Lung microvascular endothelial cell (primary cell): ENCODE data around the gene RPL21. TPM values are rescaled to one million over a fixed set of nuclear protein-coding genes. Genes with fewer than 3 reads are reported as not detected.
"Not testable (repeated sequence)": the region's sequence is repeated elsewhere in the genome, so short reads cannot be mapped to it uniquely, and the experiment has no call there.

ENCODE experiments used
- DNase-seq, 2 donors: peaks; one replicate each; pipeline versions ENCODE4 v3.0.0 to v3.0.0-alpha.2; 2010; ENCODE audit warnings: low read depth in 2 of 2
- total RNA-seq: library from RNA; depleted of rRNA; stranded (reverse); fragments of >200 nt; gene quantifications from 2 replicates; pipeline ENCODE4 v1.2.1, GENCODE V29; 2014

Gene RPL21
- total RNA-seq, 1 donor from 2014 or later: 659 TPM

DNA sequence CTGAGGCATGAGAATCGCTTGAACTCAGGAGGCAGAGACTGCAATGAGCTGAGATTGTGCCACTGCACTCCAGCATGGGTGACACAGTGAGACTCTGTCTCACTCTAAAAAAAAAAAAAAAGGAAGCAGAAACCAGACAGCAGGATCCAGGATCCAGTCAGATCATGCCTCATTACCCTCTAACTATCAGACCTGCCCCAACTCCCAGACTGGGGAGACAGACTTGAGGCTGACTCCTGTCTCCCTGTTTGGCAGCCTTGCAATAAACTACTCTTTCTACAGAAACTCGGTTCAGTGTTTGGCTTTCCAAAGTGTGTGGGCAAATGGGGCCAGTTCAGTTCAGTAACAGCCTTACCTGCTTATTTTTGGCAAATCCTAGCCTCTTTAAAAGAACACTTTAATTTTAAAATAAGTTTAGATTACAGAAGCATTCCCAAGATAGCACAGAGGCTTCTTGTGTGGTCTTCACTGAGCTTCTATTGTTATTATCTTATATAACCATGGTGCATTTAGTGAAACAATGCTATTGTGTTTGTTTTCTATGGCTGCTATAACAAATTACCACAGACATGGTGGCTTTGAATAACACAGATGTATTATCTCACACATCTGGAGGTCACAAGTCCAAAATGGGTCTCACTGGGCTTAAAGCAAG is 37.8 kb downstream of the RPL21 start:
- no peak for DNase-seq

DNA sequence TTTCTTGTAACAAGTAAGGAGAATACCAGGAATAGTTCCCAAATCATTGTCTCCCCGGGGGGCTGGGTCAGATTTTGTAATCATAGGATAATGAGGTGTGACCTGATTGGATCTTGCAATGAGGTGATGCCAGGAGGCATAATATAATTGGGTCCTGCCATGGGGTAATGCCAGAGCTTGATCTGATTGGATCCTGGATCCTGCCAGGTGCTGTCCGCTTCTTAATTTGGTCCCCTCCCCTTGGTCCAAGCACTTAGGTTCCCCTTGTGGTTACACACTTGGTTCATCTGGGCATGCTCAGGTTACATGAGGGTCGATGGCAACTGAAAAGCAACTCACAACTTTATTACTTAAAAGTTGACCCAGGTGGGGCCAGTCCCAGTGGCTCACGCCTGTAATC is 39.4 kb downstream of the RPL21 start:
- DNase-seq: no peak

DNA sequence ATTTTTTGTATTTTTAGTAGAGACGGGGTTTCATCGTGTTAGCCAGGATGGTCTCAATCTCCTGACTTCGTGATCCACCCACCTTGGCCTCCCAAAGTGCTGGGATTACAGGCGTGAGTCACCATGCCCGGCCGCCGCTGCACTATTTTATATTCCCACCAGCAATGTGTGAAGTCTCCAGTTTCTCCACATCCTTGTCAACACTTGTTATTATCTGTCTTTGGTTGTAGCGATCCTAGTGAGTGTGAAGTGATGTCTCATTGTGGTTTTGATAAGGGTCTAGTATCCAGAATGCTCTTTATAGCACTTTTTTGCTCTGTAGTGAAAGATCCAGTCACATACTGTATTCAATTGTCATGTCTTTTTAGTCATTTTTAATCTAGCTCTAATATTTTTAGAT is 40.6 kb downstream of the RPL21 start:
- DNase-seq: not testable (repeated sequence)

DNA sequence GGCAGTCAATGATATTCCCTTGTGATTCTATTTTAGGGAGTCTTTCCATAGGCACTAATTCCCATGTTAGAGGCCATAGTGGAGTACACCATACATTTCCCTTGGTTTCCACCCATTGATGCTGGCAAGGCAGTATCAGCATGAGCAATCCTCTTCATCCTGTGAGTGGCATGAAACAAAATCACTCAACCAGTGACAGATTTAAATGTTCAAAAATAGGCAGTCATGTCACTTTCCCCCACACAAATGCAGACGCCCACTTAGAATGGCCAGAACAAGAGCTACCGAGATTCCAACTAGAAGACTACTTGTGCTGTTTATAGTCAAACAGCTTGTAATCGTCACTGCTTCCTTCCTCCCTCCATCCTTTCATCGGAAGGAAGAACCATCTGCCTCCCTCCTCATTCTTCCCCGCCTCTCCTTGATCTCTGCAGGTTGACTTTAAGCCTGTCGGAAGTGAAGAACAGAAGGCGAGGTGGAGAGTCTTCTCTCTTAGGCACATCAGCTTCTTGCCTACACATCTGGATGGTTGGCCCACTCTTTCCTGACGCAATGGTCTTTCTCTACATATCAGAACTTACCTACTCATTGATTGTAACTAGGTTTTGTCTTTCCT is 41.8 kb downstream of the RPL21 start:
- no peak for DNase-seq

DNA sequence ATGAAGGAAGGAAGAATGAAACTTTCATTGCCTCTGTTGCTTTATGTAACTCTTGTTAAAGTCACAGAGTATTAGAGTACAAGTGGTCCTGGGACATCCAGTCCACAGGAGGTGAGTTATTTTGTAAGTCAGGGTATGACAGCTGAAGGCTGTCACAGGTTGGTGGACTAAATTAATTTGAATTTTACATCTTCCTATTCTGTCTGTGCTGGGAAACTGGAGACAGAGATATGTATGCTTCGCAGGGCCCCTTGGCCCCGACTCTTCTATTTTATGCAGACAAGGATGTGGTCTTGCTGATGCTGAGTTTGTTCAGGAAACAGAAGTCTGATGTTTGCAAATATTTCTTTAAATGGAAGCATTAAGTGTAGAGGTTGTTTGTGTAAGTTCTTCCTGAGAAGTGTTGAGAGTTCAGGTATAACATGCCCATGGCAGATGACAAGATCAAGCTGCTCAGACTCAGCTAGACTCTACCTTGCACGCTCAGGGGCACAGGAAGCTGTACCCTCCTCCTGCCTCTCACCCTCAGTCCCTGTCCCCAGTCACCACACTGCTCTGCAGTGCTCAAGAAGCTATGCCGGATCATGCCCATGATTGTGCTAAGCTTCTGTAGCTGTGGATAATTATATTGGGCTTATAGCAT is 42.6 kb downstream of the RPL21 start:
- no peak for DNase-seq

DNA sequence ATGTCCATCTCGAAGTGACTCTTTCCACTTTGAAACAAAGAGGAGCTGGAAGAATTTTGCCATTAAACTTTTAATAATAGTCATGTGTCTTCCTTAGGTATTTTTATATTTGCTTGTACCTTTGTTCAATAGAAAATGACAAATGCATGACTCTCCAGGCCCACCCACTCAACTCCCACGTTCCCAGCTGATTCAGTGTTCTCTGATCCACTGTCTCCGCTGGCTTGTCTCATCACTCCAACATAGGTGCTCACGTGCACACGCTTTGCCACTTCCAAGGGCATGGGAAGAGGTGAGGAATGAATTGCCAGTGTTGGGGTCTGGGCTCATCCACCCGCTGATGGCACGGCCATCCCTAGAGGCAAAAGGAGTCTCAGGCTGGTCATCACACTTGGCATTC is 43.7 kb downstream of the RPL21 start:
- DNase-seq: no peak

DNA sequence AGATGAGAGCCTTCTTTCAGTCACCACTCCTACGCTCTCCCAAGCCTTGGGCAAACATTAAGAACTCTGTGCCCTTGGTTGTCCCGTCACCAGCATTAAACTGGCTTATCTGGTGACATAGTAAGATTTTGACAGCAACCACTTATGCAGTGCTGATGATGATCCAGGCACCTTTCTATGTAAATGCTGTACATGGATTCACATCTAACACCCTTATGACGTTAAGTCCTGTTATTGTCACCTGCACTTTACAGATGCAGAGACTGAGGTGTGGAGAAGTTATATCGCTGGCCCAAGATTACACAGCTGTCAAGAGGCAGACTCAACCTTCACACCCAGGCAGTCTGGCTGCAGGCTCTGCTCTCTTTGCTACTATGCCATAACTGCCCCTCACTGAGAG is 44.3 kb downstream of the RPL21 start:
- DNase-seq: no peak

DNA sequence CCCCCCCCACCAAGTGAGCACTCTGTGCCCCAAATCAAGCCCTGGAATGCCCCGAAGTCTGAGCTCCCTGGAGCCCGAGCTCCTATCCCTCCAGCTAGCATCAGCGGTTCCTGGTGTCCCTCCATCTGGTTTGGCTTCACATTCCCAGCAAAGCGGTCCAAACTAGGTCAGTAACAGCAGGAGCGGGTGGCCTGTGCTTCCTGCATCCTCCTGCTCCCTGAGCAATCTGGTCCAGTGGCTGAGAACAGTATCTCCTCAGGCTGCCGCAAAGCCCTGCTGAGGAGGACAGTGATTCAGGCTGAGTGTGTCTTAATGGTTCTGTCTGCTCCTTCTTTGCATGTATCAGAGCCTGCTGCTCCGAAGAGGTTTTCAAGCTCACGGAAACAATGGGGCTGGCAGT is 45.1 kb downstream of the RPL21 start:
- no peak for DNase-seq

DNA sequence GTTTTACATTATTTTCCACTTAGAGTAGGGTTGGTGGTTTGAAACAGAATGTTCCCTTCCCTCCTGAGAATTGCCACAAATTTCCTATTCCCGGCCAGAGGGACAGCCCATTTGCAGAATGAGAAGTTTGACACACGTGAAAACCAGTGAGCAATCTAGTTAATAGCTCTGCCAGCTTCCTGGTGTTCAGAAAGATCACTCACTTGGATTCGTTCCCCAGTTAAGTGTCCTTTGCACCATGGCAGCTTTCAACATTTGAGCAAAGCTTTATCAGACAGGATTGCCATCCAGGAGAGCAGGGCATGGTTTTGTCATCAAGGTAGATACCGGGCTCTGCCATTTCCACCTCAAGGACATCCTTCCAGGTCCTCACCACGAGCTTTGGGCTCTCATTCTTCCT is 47.5 kb downstream of the RPL21 start:
- no peak for DNase-seq

DNA sequence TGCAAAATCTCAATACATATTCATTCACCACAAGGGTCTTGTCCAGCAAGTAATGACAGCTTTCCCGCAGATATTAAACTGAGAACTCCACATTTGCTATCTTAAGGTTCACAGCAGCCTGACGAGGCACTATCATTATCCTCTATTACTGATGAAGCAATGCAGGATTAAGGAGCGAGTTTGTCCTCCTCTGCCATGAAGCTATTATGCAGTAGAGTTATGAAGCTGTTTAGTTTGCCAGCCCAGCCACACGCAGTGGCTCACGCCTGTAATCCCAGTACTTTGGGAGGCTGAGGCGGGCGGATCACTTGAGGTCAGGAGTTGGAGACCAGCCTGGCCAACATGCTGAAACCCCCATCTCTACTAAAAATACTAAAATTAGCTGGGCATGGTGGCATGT is 49.0 kb downstream of the RPL21 start:
- DNase-seq: not testable (repeated sequence)

DNA sequence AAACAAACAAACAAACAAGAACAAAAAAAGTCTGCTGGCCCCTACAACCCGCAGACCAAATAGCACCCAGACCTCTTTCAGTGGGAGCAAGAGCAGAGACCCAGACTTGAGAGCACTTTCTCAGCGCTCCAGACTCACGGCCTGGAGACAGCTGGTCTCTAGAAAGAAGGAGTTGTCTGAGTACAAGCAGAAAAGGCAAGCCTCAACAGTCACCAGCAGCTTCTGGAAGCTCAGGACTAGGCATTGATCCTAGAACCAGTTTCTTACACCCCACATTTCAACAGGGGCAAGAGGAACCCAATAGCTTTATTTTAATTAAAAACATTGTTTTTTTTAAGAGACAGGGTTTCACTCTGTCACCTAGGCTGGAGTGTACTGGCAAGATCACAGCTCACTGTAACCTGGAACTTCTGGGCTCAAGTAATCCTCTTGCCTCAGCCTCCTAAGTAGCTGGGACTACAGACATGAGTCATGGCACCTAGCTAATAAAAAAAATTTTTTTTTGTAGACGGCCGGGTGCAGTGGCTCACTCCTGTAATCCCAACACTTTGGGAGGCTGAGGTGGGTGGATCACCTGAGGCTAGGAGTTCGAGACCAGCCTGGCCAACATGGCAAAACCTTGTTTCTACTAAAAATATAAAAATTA is 49.7 kb downstream of the RPL21 start:
- no peak for DNase-seq

DNA sequence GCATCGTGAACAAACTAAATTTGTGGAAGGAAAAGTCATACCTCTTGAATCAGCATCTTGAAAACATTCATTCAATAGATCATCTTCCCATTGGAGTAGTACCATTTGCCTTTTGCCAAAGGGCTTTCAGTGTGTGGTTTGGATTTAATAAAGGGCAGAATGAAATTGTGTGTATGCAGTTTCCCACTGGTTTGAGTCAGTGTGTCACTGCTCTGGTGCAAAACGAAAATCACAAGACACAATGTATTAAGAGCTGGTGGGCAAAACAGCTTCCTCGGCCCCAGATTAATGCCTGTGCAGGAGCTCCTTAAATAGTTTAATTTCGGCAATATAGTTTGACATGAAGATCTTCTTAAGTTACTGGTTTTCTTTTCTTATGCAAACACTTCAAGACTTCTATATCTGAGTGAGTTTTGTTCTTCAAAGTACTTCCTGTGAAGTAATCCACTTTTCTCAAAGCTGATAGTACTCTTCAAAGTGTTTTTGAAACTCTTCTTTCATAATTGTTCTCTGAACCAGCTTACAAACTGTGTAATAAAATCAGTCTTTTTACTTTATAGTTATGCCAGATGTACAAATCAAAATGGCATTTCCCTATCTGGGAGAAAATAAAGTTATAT is 51.4 kb downstream of the RPL21 start:
- DNase-seq: no peak

DNA sequence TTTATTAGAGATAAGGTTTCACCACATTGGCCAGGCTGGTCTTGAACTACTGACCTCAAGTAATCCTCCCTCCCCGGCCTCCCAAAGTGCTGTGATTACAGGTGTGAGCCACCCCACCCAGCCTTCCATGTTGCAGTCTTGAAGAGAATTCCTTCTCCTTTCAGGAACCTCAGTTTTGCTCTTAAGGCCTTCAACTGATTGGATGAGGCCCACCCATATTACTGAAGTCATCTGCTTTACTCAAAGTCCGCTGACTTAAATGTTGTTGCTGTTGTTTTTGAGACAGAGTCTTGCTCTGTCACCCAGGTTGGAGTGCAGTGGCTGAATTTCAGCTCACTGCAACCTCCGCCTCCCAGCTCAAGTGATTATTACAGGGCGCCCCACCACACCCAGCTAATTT is 52.7 kb downstream of the RPL21 start:
- no peak for DNase-seq

DNA sequence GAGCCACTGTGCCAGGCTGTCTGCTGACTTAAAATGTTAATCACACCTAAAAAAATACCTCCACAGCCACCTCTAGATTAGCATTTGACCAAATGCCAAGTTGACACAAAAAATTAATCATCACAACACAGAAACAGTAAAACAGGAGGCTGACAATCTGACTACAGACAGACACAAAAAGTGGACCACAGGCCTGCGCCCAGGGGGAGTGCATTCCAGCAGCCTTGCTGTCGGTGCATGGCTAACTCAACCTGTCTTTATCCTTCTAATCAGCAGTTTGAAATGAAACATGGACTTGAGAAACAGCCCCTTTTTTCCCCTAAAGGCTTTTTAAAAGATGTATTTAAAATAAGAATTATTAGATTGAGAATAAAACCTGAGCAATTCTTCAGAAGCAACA is 53.3 kb downstream of the RPL21 start:
- no peak for DNase-seq

Other genes with a start within 250 kb of the RPL21 start
- 20.0 and 27.8 TPM in 2 replicates for gene USP12, start 79.7 kb upstream of the RPL21 start, total RNA-seq
- gene RASL11A, start 19.3 kb downstream of the RPL21 start, total RNA-seq: 1.7 and 2.0 TPM in 2 replicates
- 87.8 and 119 TPM in 2 replicates for gene GTF3A, start 173.1 kb downstream of the RPL21 start, total RNA-seq
- gene MTIF3, start 199.0 kb downstream of the RPL21 start, total RNA-seq: 35.7 and 38.6 TPM in 2 replicates